ENCODE results near the gene CDH16. TPM values are rescaled to one million over a fixed set of nuclear protein-coding genes. Genes with fewer than 3 reads are reported as not detected.
A peak's percentile ranks its signal among the peaks of the same experiment; 100 is the strongest.

CDH16 gene
- total and polyA plus RNA-seq, 2 of the 13 experiments (the other 11 are each of a cell fraction or from before 2014, with no cell fraction given), result 2.7 to 3.9 TPM

- TF ChIP-seq RERE (CRISPR knock-in tag; IDR thresholded peaks at IDR 0.05; ENCODE audit: low read depth) (no peak), ZNF446 (CRISPR knock-in tag; IDR thresholded peaks at IDR 0.05) (peak; percentile 85; the same call in 1 of the 2 replicates), FOXP1 (IDR thresholded peaks at IDR 0.05) (no peak), FOXP1 (CRISPR knock-in tag; IDR thresholded peaks at IDR 0.05) (peak; percentile 25; the same call in 1 of the 2 replicates), REPIN1 (CRISPR knock-in tag; IDR thresholded peaks at IDR 0.05; ENCODE audit: borderline replicate concordance, low read depth) (peak; percentile 82), HNF1B (CRISPR knock-in tag; IDR thresholded peaks at IDR 0.05) (peak; percentile 92), IKZF1 (IDR thresholded peaks at IDR 0.05) (no peak), CCDC6 (CRISPR knock-in tag; IDR thresholded peaks at IDR 0.05) (peak; percentile 86; the same call in 1 of the 2 replicates), ZNF609 (CRISPR knock-in tag; IDR thresholded peaks at IDR 0.05; ENCODE audit: borderline replicate concordance) (peak; percentile 63), THAP8 (CRISPR knock-in tag; IDR thresholded peaks at IDR 0.05; ENCODE audit: borderline replicate concordance) (peak; percentile 86), SRSF1 (optimal IDR thresholded peaks at IDR 0.05; ENCODE audit: low read depth, low read length) (peak; percentile 91), BCL3 (CRISPR knock-in tag; IDR thresholded peaks at IDR 0.05) (peak; percentile 96), ZNF124 (CRISPR knock-in tag; IDR thresholded peaks at IDR 0.05) (0 out of 2 replicates have a peak, but pooled peaks have one; percentile 71), ZNF337 (CRISPR knock-in tag; IDR thresholded peaks at IDR 0.05; ENCODE audit: borderline replicate concordance, low read depth) (peak; percentile 96; the same call in 1 of the 2 replicates), ZSCAN22 (CRISPR knock-in tag; IDR thresholded peaks at IDR 0.05) (0 out of 2 replicates have a peak, but pooled peaks have one; percentile 78)
Measured at GRCh38 chr16:66880288-66881013, 38.2 kb downstream of the CDH16 start, which contains the start of gene PDP2 (continued).

Data from HepG2 (cell line).